Adrenal gland (tissue), 12 donors: Measurements from ENCODE around the gene SLC7A1. TPM values are rescaled to one million over a fixed set of nuclear protein-coding genes. Genes with fewer than 3 reads are reported as not detected.

Source experiments
- DNase-seq, 7 donors: peaks; one replicate each; pipeline ENCODE4 v3.0.0-alpha.2; 2019 to 2020
- H3K27ac ChIP-seq, 5 donors: fragments of 200-600 bp; sonication (generic) in 4 of 5; 1 replicate in 3 of 5; 2 replicates in 2 of 5; pipeline versions ENCODE4 v1.5.1 to v1.8.0; 2016 to 2020; ENCODE audit warnings: mild to moderate bottlenecking in 1 of 5
- H3K27me3 ChIP-seq: fragments of 200-600 bp; 2 replicates; pipeline ENCODE4 v1.8.0; 2021
- H3K36me3 ChIP-seq, 2 donors: fragments of 200-600 bp; replicated peaks in 1 of 2; 1 replicate in 1 of 2; 2 replicates in 1 of 2; pipeline versions ENCODE4 v1.5.1 to v1.8.0; 2018 to 2022
- H3K4me1 ChIP-seq, 2 donors: fragments of 200-600 bp; replicated peaks in 1 of 2; 1 replicate in 1 of 2; 2 replicates in 1 of 2; pipeline versions ENCODE4 v1.5.1 to v1.8.0; 2018 to 2021
- H3K4me3 ChIP-seq, 4 donors: fragments of 200-600 bp; sonication (generic) in 3 of 4; one replicate each; pipeline ENCODE4 v1.5.1; 2016 to 2018
- H3K9me3 ChIP-seq, 3 donors: fragments of 200-600 bp; sonication (generic) in 1 of 3; replicated peaks in 1 of 3; 1 replicate in 2 of 3; 2 replicates in 1 of 3; pipeline versions ENCODE4 v1.5.1 to v1.8.0; 2016 to 2021
- CTCF ChIP-seq, 6 experiments: fragments of 450-650 bp in 4 of 6; fragments of 200-600 bp in 2 of 6; sonication (generic) in 1 of 6; IDR thresholded peaks; 1 replicate in 5 of 6; 2 replicates in 1 of 6; pipeline versions ENCODE4 v1.5.1 to v1.8.0; 2016 to 2021; ENCODE audit warnings: antibody characterized with exemption in 6 of 6, mild to moderate bottlenecking in 2 of 6, moderate library complexity in 1 of 6
- POLR2A ChIP-seq, 2 donors: fragments of 450-650 bp; IDR thresholded peaks; one replicate each; pipeline ENCODE4 v1.6.1; 2017; ENCODE audit warnings: antibody characterized with exemption in 2 of 2, mild to moderate bottlenecking in 2 of 2, moderate library complexity in 1 of 2
- whole genome bisulfite sequencing, 4 donors: extraction: QIAGEN DNeasy Blood & Tissue Kit in 2 of 4; methylation state at CpG; one replicate each; pipeline versions ENCODE4 v1.1.5 to v1.1.7; 2013 to 2017; 5-methylcytosine and 5-hydroxymethylcytosine counted together
- intact Hi-C, 2 donors: fragments of 100-400 bp; cut with DNase I; formaldehyde crosslinking; loops; one replicate each; pipeline versions ENCODE4 v1.14.1 to v1.15.0; 2022 to 2023
- polyA plus RNA-seq, 3 donors: library from polyadenylated mRNA; stranded (reverse); fragments of 200-250 nt in 2 of 3; fragments of 350-450 nt in 1 of 3; fragmentation: Illumina TruSeq in 1 of 3; extraction: RNeasy Lipid Tissue Mini Kit (QIAGEN cat#74804) in 1 of 3; gene quantifications; one replicate each; pipeline ENCODE4 v1.2.3, GENCODE V29; 2013 to 2014
- total RNA-seq, 9 donors: library from RNA; depleted of rRNA in 4 of 9; stranded (reverse); fragments of >200 nt in 4 of 9; fragments of 120-200 nt in 1 of 9; fragmentation: NEBNext Ultra II Directional in 1 of 9; extraction: Animal tissue kit (Norgen Biotek cat#: 25700) in 1 of 9; gene quantifications; one replicate each; pipeline versions ENCODE4 v1.1.0 to v1.2.4, GENCODE V29; 2013 to 2023
- donor health status: healthy with polysubstance abuse.
- donor health status: Bipolar disorder and iron deficiency.
- donor health status: DM: yes; HTN: yes; CAD: no.
- donor health status: DM: no; HTN: no; CAD: no.
- donor health status: DM: no; HTN: no; CAD: no.
- donor health status: DM: yes; HTN: yes; CAD: no.

Gene SLC7A1
- total and polyA plus RNA-seq, 12 donors = 2.2 to 87.6 (median 6.2) TPM

- Histone ChIP-seq H3K4me1 (no peaks in the 10 kb centered on the region), H3K4me3 (no peak overlapping the region), H3K9me3 (no peaks in the 10 kb centered on the region), H3K36me3 (no peaks in the 10 kb centered on the region), H3K27ac (no peak overlapping the region), H3K27me3 (no peaks in the 10 kb centered on the region)
- TF ChIP-seq CTCF (IDR thresholded peaks at IDR 0.05) (no peak), POLR2A (IDR thresholded peaks at IDR 0.05) (no peak)
- intact Hi-C loops = no loop called here
- WGBS, 4 donors = 77 to 87% (median 85%) methylated on average over 4 of the region's 4 CpGs
- DNase-seq = no peak
Measured at GRCh38 chr13:29473166-29473565, 122.3 kb downstream of the SLC7A1 start.

- no peak overlapping the region for H3K4me3 ChIP-seq
- no peaks in the 10 kb centered on the region for H3K36me3 ChIP-seq
- no peaks in the 10 kb centered on the region for H3K27me3 ChIP-seq
- H3K27ac ChIP-seq = no peak overlapping the region
- intact Hi-C loops = no loop called here
- no peaks in the 10 kb centered on the region for H3K4me1 ChIP-seq
- peak in 6 of 7 donors; percentile 35 to 72 (median 42) for DNase-seq
- no peaks in the 10 kb centered on the region for H3K9me3 ChIP-seq
- TF ChIP-seq POLR2A (IDR thresholded peaks at IDR 0.05) (no peak), CTCF (IDR thresholded peaks at IDR 0.05) (peak; percentile 23 to 74 (median 63))
- WGBS, 4 donors = 41 to 54% (median 48%) methylated on average over 6 of the region's 6 CpGs
Measured at GRCh38 chr13:29472332-29472961, 123.0 kb downstream of the SLC7A1 start.

DNA sequence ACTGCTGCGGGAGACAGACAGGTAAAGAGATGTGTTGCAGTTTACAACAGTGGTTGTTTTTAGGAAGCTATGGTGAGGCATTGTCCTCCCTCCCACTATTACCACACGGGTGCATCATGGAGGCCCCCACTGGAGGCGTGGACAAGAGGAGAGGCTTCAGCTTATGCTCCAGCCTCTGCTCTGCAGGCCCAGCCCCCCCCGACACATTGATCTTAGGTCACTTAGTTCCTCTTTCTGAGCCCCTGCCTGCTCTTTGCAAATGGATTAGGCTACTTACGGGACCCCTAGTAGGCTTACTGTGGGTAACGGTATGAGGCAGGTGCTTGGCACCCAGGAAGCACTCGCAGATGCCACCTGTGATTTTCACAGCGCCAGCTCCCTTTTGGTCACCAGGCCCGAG lies 123.9 kb downstream of the SLC7A1 start:
- WGBS, 4 donors = 77 to 85% (median 78%) methylated on average over 7 to 9 of the region's 9 CpGs
- Histone ChIP-seq H3K4me3 (no peak overlapping the region), H3K27ac (no peak overlapping the region), H3K27me3 (no peaks in the 10 kb centered on the region), H3K9me3 (no peaks in the 10 kb centered on the region), H3K4me1 (no peaks in the 10 kb centered on the region), H3K36me3 (no peaks in the 10 kb centered on the region)
- intact Hi-C loops = no loop called here
- TF ChIP-seq POLR2A (IDR thresholded peaks at IDR 0.05) (no peak), CTCF (IDR thresholded peaks at IDR 0.05) (no peak)
- DNase-seq = no peak

- intact Hi-C loops = no loop called here
- H3K9me3 ChIP-seq = no peaks in the 10 kb centered on the region
- no peaks in the 10 kb centered on the region for H3K36me3 ChIP-seq
- H3K27ac ChIP-seq = no peak overlapping the region
- peak in 3 of 7 donors; percentile 23 to 58 (median 34) for DNase-seq
- H3K4me3 ChIP-seq = no peak overlapping the region
- H3K4me1 ChIP-seq = no peaks in the 10 kb centered on the region
- 31 to 49% (median 38%) methylated on average over 5 to 6 of the region's 6 CpGs for WGBS, 4 donors
- TF ChIP-seq POLR2A (IDR thresholded peaks at IDR 0.05) = no peak
- no peaks in the 10 kb centered on the region for H3K27me3 ChIP-seq
Measured at GRCh38 chr13:29465741-29466293, 129.7 kb downstream of the SLC7A1 start.
